Endometrial microvascular endothelial cells (primary cell): ENCODE measurements around the gene CACNA1I. TPM values are rescaled to one million over a fixed set of nuclear protein-coding genes. Genes with fewer than 3 reads are reported as not detected.

Source experiments
- in situ Hi-C: cut with HindIII; loops from 2 replicates; pipeline ENCODE4 v1.10.0; 2017; ENCODE audit warnings: low sequenced_read_pairs, low pct_unique_long_range_greater_than_20kb; ENCODE audit errors: inconsistent ontology term
- total RNA-seq: library from RNA; depleted of rRNA; stranded (reverse); fragments of >200 nt; gene quantifications from one replicate; pipeline ENCODE4 v1.2.3, GENCODE V29; 2015; ENCODE audit errors: inconsistent ontology term

The CACNA1I gene
- total RNA-seq, 1 donor from 2014 or later: not detected

DNA sequence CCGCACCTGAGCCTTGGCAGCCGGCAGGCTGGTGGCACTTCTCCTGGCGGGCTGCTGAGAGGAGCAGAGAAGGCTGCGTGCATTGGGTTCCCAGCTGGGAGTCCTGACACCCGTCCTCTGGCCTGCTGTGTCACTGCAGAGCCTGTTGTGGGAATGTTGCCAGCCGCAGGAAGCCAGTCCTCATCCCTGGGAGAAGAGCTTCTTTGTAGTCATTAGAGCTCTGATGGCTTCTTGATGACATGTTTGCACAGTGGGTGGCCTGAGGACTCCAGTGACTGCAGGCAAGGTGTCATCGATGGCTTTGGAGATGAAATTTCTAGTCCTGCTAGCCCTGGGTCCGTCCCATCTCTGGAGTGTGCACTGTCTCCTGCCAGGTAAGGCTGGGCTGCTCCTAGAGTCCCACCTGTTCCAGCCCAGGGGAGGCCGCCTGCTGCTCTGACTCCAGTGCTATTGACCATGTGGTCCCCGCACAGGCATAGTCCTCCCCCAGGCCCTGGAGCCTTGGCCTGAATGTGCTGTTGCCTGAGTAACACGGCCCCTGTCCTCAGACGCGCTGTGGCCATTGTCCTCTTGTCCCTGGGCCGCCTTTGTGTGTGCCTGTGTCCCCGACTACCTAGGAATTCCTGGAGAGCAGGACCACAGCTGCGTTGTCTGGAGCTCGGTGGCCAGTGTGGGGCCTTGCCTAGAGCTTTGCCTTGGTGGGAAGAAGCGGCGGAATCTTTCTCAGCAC is 129.2 kb downstream of the CACNA1I start:
- in situ Hi-C loops: no loop called here

DNA sequence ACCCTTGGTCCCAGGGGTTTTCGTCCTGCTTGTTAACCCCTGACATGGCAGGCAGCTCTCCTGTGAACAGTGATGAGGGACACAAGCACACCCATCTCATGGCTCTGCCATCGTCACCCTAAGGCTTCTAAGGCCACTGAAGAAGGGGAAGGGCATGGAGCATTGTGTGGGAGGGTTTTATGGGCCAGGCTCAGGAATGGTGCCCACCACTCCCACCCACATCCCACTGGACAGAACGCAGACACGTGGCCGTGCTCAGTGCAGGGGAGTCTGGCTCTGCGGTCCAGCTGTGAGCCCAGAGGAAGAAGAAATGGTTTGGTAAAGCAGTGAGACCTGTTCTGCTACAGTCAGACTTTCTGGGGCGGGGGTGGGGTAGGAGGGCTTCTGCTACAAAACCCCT is 130.0 kb downstream of the CACNA1I start:
- in situ Hi-C loops: no loop called here

DNA sequence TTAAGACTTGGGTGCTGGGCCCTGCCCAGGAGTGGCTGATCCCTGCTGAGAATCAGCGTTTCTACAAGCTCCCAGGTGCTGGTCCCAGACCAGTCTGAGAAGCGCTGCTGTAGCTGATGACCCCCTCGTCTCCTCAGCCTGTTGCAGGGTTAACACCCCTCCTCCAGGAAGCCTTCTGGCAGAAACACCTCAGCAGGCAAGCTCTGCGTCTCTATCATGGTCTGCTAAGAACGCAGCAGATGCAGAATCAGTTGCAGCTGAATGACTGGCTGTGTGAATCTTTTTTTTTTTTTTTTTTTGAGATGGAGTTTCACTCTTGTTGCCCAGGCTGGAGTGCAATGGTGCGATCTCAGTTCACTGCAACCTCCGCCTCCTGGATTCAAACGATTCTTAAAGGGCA is 132.5 kb downstream of the CACNA1I start:
- in situ Hi-C loops: no loop called here

DNA sequence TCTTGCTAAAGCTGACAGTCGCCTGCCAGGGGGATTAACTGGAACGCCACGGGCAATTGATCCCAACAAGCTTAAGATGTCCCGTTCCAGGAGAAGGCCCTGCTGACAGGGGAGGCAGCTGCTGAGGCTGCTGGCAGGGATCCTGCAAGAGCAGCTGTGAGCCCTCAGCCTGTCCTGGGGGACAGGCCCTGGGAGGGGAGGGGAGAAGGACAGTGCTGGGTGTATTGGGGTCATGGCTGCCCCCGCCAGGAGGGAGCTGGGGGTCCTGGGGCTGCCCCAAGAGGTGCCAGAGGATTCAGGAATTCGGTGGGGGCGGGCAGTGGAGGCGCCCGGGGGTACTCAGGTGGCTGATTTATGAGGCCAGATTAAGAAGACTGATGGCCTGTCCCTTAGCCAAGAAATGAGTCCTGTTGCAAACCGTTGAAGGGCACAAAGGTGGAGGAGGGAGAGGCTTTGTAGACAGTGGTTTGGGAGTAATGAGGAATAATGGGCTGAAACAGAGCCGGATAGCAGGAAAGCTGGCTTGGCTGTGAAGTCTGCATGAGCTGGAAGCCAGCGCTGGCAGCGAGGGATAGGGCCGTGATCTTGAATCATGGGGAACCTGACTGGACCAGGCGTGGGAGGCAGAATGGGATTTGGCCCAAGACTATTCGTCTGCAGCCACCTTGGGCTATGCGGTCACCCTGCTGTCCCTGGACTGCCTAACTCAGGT is 133.5 kb downstream of the CACNA1I start:
- in situ Hi-C loops: no loop called here

DNA sequence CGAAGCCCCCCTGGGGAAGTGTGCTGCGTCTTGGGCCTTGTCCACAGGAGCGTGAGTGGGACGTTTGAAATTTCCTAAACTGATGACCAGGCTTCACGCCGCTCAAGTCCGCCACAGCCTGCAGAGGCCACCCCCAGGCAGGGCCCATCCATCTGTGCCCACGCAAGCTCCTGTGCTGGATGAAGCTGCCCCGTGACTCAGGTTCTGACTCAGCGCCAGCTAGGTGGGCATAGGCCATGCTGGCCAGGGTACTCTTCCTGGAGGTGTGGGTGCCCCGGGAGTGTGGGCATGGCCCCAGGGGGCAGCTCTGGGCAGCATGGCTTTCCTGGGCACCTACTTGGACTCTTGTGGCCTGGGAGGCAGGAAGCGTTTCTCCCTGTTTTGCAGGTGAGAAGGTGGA is 134.8 kb downstream of the CACNA1I start:
- in situ Hi-C loops: no loop called here

DNA sequence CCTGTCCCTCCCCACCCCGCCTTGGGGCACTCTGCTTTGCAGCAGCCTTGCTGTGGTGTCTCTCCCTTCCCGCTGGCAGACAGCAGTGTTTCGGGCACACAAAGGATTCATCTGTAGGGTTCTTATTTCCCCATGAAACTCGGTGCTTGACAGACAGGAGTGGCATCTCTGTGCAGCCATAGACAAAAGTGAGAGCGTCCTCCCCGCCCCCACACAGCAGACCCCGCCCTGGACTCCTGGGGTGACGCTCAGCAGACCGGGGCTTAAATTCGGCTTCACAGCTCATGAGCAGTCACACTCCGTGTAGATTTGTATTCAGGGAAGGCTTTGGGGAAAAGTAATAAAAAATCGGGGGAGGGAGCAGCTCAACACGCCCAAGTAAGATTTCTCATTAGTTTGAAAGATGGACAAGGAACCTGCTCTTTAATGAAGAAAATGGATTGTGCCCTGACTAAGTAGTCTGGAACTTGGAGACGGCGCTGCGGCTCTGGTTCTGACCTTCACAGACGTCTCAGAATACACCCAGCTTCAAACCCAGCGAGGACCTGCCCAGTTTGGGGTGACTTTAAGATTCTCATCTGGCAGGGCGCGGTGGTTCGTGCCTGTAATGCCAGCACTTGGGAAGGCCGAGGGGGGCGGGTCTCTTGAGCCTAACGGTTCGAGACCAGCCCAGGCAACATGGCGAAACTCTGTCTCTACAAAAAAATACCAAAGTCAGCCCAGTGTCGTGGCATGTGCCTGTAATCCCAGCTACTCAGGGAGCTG is 136.0 kb downstream of the CACNA1I start:
- in situ Hi-C loops: no loop called here

DNA sequence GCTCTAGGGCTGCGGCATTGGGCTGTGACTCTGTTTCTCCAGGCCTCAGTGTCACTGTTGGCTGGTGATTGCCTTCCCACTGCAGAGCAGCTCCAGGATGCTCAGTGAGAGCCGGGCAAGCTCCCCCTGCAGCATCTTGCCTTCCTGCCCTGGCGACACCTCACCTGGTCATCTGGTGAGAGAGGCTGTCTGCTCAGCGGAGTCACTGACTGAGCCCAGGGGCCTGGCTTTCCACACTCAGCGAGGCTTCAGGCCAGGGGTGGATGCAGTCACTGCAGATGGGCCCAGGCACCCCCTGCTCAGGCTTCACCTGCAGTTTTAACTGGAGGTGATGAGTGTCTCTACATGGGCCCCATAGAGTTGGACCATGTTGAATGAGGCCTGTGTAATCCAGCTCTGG is 136.8 kb downstream of the CACNA1I start:
- in situ Hi-C loops: no loop called here

DNA sequence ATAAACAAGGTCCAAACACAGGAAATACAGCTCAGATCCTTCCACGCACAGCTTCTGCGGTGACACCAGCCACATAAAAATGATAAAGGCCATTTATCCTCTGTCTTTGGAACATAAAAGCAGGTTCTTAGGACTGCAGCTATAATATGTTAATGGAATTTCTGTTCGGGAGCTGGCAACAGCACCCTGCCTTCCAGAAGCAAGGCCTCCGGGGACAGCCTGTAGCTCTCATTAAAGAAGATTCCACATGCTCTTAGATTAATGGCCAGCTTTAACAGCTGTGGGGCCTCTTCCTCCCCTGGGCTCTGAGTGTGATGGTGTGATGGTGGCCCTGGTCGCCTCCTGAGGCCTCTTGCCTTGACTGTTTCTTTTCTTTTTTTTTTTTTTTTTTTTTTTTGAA is 137.3 kb downstream of the CACNA1I start:
- in situ Hi-C loops: no loop called here

DNA sequence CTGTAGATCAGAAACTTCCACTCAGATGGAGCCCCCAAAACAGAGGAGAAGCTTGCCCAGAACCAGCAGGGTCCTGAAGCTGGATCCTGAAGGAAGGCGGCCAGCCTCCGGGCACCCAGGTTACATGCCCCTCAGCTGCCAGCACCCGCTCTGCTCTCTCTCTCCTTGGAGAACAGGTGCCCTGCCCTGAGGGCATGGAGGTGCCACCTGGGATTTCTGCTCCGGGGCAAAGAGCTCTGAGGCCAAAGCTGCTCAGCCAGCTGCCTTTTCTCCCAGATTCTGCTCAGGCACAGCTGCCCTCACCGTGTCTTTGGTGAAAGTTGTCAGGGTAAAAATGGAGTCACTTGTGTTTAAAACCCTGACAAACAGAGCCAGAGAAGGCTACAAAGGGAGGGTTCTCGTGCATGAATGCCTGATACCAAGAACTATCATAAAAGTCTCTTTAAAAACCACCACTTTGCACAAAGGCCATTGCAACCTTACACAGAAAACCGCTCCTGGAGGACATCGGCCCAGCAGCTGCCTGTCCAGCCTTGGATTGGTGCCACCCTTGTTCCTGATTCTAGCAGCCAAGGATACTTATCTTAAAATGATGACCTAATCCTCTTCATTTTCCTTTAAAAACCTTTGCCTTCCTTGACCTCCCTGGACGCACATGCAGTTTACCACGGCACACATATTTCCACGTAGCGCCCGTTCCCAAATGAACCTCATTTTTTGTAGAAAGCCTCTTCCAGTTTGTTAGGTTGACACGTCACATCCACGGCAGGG is 140.0 kb downstream of the CACNA1I start:
- in situ Hi-C loops: no loop called here

DNA sequence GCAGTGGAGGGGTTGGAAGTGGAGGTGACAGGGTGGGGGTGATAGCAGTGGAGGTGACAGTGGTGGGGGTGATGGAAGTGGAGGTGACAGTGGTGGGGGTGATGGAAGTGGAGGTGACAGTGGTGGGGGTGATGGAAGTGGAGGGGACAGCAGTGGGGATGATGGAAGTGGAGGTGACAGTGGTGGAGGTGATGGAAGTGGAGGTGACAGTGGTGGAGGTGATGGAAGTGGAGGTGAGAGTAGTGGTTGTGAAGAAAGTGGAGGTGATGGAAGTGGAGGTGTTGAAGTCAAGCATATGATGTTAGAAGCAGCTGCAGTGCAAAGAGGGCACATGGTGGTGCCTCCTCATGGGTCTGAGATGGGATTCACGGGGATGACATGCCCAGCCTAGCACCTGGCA is 141.5 kb downstream of the CACNA1I start:
- in situ Hi-C loops: no loop called here

DNA sequence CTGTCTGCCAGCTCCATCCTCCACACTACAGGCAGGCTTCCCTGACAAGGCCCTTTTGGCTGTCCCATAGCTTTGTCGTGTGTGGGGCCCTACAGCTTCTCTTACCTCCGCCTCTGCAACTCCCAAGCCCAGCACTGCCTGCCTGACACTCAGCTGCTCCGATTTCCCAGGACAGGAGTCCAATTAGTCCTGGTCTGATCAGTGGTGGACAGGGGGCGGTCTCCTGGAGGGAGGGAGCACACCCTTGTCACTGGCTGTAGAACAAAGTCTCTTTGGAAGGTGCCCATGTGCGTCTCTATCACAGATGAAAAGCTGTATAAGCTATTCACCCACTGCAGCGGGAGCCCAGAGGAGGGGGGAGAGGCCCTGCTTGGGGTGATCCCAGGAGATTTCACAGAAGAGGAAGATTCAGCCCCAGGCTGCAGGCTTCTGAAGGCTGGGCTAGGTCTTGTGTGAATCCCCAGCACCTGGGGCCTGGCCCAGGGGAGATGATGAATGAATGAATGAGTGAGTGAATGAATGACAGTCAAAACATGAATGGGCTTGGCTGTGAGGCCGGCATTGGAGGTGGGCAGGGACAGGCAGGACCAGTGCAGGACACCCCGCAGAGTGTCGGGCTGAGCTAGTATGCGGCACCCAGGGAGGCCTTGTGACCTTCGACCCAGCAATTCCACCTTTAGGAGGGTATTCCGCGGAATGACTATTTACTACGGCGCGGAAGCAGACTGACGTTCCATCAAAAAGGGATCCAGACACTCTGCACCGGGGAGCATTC is 142.4 kb downstream of the CACNA1I start:
- in situ Hi-C loops: no loop called here

DNA sequence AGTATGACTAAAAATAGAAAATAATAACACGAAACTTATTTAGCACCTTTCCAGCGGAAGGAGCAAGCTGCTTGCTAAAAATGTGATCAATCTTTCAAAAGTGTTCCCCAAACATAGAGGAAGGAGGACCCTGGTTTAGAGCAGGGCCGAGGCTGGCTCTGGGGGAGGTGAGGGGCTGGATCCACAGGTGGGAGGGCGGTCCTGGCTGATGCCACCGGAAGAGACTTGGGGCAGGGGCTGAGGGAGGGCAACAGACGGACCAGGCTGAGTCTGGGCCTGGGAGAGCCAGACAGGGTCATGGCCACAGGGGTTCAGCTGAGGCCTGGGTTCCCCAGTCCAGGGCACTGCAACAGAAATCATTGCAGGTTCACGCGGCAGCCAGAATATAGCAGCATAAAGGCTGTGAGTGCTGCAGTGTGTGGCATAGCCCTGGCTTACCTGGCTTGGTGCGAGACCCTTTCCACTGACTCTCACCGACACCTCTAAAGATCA is 143.3 kb downstream of the CACNA1I start:
- in situ Hi-C loops: no loop called here

DNA sequence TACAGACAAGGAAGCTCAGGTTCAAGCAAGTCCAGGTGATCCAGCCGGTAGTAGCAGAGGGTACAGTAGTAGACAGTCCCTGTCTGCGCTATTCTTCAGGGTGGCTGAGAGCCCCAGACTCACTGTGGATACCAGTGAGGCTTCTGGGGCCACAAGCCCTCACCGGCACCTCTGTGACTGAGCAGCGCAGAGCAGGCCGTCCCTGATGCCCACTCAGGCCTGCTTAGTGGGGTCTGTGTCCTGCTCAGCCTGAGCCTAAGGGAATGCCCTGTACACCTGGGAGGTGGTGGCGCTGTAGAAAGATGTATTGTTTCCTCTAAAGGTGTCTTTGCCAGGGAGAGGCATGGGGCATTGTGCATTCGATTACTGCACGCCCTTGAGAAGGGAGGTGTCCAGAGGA is 143.8 kb downstream of the CACNA1I start:
- in situ Hi-C loops: no loop called here

DNA sequence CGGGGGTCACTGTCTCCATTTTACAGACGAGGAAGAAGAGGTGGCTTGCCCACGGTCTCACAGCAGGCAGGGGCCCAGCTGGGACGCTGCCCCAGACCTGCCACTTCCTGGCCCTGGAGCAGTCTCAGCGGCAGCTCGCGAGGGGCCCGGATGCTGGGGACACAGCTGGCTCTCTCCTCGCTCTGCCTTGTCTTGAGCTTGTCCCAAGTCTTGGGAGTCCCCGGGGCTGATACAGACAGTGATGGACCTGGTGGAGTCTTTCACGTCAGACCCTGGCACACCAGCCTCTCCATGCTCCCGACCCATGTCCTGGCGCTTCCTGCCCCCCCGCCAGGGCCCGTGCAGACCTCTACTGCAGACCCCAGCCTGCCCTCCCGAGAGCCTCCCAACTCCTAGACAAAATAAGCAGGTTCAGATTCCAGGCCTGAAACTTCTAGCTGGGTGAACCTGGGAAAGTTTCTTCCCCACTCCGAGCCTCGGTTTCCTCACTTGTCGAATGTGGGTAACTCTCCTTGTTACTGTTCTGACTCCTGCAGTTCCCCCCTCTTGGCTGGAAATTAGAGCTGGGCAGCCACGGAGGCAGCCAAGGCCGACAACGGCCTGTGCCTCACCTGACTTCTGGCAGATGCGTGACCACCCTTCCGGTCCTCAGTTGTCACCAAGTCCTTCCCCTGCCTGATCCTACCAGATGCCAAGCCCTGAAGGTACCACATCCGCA is 145.4 kb downstream of the CACNA1I start:
- in situ Hi-C loops: no loop called here

DNA sequence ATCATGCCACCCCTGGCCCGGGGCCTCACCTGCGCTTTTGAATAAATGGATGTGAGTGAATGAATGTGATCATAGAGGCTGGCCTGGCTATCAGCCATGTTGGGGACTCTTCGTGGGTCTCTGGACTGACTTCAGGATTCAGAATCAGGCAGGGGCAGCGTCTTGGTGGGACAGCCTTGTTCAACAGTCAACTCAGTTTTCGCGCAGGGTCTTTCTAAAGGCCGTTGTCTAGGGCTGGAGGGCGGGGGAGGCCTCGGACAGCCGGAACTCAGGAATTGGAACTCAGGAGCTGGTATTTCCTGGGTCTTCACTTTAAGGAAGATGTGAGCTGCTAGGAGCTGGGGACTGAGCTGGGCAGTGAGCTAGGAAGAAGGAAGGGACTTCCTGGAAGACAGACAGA is 146.0 kb downstream of the CACNA1I start:
- in situ Hi-C loops: no loop called here

DNA sequence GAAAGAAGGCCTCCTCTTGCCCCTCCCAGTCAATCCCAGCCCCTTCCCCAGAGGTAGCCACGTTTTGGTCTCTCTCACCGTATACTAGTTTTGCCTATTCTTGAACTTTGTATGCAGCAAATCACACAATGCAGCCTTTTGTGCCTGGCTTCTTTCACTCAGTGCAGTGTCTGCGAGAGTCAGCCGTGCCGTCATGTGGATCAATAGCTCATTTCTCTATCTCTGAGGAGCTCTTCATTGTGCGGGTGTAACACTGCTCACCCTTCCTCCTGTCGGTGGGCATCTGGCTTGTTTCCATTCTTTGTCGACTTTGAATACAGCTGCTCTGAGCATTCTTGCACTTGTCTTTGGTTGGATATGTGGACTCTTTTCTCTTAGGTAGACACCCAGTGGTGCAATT is 146.5 kb downstream of the CACNA1I start:
- in situ Hi-C loops: no loop called here

DNA sequence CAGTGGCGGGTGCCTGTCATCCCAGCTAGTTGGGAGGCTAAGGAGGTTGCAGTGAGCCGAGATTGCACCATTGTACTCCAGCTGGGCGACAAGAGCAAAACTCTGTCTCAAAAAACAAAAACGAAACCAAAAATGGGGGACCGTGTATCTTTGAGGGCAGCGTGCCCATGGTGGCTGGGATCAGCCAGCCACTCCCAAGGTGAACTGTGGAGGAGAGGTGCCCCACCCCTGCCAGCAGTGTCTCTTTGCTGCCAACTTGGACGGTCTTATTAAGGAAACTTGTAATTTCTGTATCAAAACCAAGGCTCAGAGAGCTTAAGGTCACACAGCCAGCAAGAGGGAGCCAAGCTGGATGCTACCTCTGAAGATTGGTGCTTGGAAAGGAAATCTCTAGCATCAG is 147.7 kb downstream of the CACNA1I start:
- in situ Hi-C loops: no loop called here
